Pancreas (tissue), 10 donors: Measurements from ENCODE around the gene CMIP. TPM values are rescaled to one million over a fixed set of nuclear protein-coding genes. Genes with fewer than 3 reads are reported as not detected.

Source experiments
- ATAC-seq, 4 donors: fragments of 200-7000 bp; cut with Tn5 transposase; one replicate each; pipeline versions ENCODE4 v1.8.0 to v1.9.1; 2020; ENCODE audit warnings: mild to moderate bottlenecking in 4 of 4, moderate library complexity in 4 of 4
- DNase-seq, 6 donors: peaks; one replicate each; pipeline ENCODE4 v3.0.0-alpha.2; 2020
- FAIRE-seq: peaks from 2 replicates; lab custom pipeline; 2012; peaks lifted over from hg19 to GRCh38; lab: Jason Lieb, UNC
- H3K27ac ChIP-seq, 4 donors: fragments of 200-600 bp; sonication (generic); 1 replicate in 3 of 4; 2 replicates in 1 of 4; pipeline versions ENCODE4 v1.5.0 to v1.8.0; 2020
- H3K27me3 ChIP-seq, 4 donors: fragments of 200-600 bp; one replicate each; pipeline ENCODE4 v1.8.0; 2021
- H3K36me3 ChIP-seq, 3 donors: fragments of 200-600 bp; sonication (generic) in 1 of 3; one replicate each; pipeline versions ENCODE4 v1.5.0 to v1.8.0; 2020 to 2021
- H3K4me1 ChIP-seq, 3 donors: fragments of 200-600 bp; one replicate each; pipeline ENCODE4 v1.8.0; 2021
- H3K4me3 ChIP-seq, 4 donors: fragments of 200-600 bp; sonication (generic) in 2 of 4; one replicate each; pipeline versions ENCODE4 v1.5.0 to v1.8.0; 2020 to 2021
- H3K9me3 ChIP-seq, 4 donors: fragments of 200-600 bp; one replicate each; pipeline ENCODE4 v1.8.0; 2021
- WGBS, 2 donors: extraction: QIAGEN DNeasy Blood & Tissue Kit; methylation state at CpG; one replicate each; pipeline ENCODE4 v1.1.7; 2013; 5-methylcytosine and 5-hydroxymethylcytosine counted together
- intact Hi-C, 3 donors: fragments of 100-400 bp; cut with DNase I; formaldehyde crosslinking; loops; one replicate each; pipeline versions ENCODE4 v1.11.1 to v1.14.2; 2022
- polyA plus RNA-seq, 2 donors: library from polyadenylated mRNA; stranded (reverse); fragments of 200-250 nt; gene quantifications; one replicate each; pipeline ENCODE4 v1.2.3, GENCODE V29; 2013
- total RNA-seq, 6 donors: library from RNA; stranded (reverse); fragmentation: NEBNext Ultra II Directional in 4 of 6; extraction: Animal tissue kit (Norgen Biotek cat#: 25700) in 4 of 6; gene quantifications; one replicate each; pipeline versions ENCODE4 v1.2.1 to v1.2.4, GENCODE V29; 2021 to 2023
- TF ChIP-seq, protein P1 (sequence below), 4 donors: fragments of 200-600 bp; sonication (generic) in 3 of 4; IDR thresholded peaks; one replicate each; pipeline versions ENCODE4 v1.5.0 to v1.8.0; 2021; ENCODE audit warnings: antibody characterized with exemption in 4 of 4
- donor health status: healthy with polysubstance abuse.
- donor health status: DM: no; HTN: no; CAD: no; lungs with moderate emphysema.
- donor health status: DM: no; HTN: no; CAD: no.
- donor health status: control.
- donor health status: control.
- donor health status: Bipolar disorder and iron deficiency.
- donor health status: DM: yes; HTN: yes; CAD: no.
- donor health status: DM: no; HTN: no; CAD: no.
- donor health status: DM: no; HTN: no; CAD: no.
- donor health status: DM: yes; HTN: yes; CAD: no.

Gene CMIP
- total and polyA plus RNA-seq, 8 donors: 9.7 to 37.0 (median 21.5) TPM

DNA sequence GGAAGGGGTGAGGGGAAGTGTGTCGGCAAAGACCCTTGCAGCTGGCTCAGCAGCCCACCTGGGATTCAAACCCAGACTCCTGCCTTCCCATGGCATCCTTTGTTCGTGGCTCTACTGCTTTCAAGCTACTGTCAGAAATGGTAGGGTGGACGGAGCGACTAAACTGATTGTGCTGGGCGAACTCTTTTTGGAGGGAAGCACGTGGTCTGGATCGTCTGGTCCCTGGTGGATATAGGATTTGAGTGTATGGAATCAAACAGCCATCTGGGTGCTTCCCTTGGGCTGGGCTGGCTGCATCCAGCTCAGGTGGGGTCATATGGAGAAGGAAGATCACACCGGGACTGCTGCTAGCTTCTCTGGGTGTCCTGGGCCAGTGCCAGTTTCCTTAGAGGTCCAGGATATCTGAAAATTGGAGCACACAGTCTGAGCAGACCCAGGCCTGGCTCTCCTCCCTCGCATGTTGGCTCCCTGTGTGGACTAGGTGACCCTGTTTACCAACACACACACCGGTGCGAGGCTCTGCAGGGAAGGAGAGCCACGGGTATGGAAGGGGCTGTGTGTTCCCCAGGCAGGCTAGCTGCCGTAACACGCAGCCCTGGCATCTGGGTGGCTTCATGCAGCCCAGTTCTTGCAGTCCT is 8.6 kb downstream of the CMIP start:
- no peak for ATAC-seq
- H3K4me3 ChIP-seq: no peak overlapping the region
- H3K4me1 ChIP-seq: peaks cover 16 to 51% (median 29%) of the 10 kb centered on the region in 3 donors
- no peaks in the 10 kb centered on the region for H3K9me3 ChIP-seq
- TF ChIP-seq, protein P1, sequence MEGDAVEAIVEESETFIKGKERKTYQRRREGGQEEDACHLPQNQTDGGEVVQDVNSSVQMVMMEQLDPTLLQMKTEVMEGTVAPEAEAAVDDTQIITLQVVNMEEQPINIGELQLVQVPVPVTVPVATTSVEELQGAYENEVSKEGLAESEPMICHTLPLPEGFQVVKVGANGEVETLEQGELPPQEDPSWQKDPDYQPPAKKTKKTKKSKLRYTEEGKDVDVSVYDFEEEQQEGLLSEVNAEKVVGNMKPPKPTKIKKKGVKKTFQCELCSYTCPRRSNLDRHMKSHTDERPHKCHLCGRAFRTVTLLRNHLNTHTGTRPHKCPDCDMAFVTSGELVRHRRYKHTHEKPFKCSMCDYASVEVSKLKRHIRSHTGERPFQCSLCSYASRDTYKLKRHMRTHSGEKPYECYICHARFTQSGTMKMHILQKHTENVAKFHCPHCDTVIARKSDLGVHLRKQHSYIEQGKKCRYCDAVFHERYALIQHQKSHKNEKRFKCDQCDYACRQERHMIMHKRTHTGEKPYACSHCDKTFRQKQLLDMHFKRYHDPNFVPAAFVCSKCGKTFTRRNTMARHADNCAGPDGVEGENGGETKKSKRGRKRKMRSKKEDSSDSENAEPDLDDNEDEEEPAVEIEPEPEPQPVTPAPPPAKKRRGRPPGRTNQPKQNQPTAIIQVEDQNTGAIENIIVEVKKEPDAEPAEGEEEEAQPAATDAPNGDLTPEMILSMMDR (IDR thresholded peaks at IDR 0.05): no peak
- no peaks in the 10 kb centered on the region for H3K27me3 ChIP-seq
- FAIRE-seq: no peak
- peaks cover 0 to 5% (median 0%) of the 10 kb centered on the region in 3 donors for H3K36me3 ChIP-seq
- 65 to 71% methylated on average over 14 of the region's 14 CpGs for WGBS, 2 donors
- no peak overlapping the region for H3K27ac ChIP-seq
- intact Hi-C loops: loop anchor here in 1 of 3 donors (10.0 kb wide), 1 partner anchor 82 kb away; no protein-coding TSS in a partner anchor
- no peak for DNase-seq

DNA sequence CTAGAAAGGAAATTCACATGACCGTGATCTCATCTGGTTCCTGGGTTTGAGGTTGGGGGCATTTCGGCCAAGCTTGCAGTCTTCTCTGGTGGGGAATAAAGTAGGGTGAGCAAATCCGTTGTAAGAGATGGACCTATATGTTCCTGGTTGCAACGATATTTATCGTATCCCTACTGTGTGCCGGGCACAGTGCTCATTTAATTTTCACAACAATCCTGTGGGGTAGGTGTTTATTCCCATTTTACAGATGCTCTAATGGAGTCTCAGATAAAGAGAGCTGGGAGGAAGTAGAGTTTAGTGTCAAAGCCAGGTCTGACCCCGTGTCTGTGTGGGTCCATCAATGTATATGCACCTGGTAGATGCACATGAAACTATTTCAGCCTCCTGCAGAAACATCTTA is 9.4 kb downstream of the CMIP start:
- Histone ChIP-seq H3K4me1 (peaks cover 8 to 43% (median 22%) of the 10 kb centered on the region in 3 donors), H3K36me3 (peaks cover 0 to 5% (median 0%) of the 10 kb centered on the region in 3 donors), H3K27me3 (no peaks in the 10 kb centered on the region), H3K27ac (no peak overlapping the region), H3K9me3 (no peaks in the 10 kb centered on the region), H3K4me3 (no peak overlapping the region)
- no peak for ATAC-seq
- TF ChIP-seq, protein P1 (IDR thresholded peaks at IDR 0.05): no peak
- WGBS, 2 donors: 89 to 90% methylated on average over 7 of the region's 7 CpGs
- no peak for DNase-seq
- FAIRE-seq: no peak
- intact Hi-C loops: loop anchor here in 1 of 3 donors (10.0 kb wide), 1 partner anchor 81 kb away; no protein-coding TSS in a partner anchor

DNA sequence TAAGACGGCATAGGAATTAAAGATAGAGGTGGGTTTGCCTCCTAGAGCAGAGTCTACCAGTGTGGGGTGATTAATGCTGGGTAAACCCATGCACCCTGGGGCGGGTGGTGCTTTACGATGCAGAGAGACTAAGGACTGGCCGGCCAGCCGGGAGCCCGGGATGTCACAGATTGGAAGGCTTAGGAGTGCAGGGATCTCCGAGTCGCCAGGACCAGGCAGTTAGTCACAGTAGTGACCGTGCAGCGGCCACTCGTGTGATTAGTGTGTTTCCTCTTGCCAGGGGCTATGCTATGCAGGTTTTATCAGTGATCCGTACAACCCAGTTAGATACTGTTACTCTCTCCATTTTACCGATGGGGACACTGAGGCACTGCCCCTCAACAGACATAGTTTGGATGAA is 10.4 kb downstream of the CMIP start:
- intact Hi-C loops: loop anchor here in 1 of 3 donors (10.0 kb wide), 1 partner anchor 80 kb away; no protein-coding TSS in a partner anchor
- TF ChIP-seq, protein P1 (IDR thresholded peaks at IDR 0.05): no peak
- ATAC-seq: no peak
- peaks cover 0 to 5% (median 0%) of the 10 kb centered on the region in 3 donors for H3K36me3 ChIP-seq
- H3K4me1 ChIP-seq: peaks cover 6 to 42% (median 22%) of the 10 kb centered on the region in 3 donors
- H3K27ac ChIP-seq: no peak overlapping the region
- H3K9me3 ChIP-seq: no peaks in the 10 kb centered on the region
- no peaks in the 10 kb centered on the region for H3K27me3 ChIP-seq
- no peak overlapping the region for H3K4me3 ChIP-seq
- WGBS, 2 donors: 95 to 96% methylated on average over 13 of the region's 13 CpGs
- FAIRE-seq: no peak
- DNase-seq: no peak

DNA sequence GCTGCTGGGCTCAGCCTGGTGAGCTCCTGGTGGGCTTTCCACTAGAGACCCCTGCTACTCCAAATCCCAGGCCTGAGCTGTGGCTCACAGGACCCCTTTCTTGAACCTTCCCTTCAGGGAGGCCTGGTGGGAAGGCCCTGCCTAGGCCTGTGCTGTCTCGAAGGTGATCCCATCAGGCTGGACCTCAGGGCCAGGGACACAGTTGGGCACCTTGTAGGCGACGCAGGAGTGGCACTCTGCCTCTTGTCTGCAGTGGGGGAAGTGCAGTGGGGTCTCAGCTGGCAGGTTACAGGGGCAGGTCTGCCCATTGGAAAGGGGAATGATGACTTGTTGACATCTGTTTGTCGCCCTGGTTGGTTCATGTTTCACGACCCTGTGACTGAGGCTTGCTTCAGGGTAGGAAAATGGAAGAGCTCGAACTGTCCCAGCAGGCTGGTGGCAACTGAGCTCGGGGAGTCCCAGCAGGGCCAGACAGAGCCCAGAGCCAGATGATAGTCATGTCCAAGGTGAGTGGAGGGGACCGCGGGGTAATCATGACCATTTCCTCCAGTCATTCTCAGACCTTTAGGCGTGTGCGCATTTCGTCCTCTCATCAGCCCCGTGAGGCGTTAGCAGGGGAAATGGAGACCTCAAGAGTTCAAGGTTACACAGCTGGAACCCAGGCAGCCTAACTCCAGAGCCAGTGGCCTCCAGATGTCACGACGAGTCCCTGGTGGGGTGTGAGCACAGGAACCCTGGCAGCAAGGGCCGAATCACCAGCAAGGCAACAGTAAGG is 11.3 kb downstream of the CMIP start:
- no peak for FAIRE-seq
- intact Hi-C loops: loop anchor here in 1 of 3 donors (10.0 kb wide), 1 partner anchor 79 kb away; no protein-coding TSS in a partner anchor
- H3K36me3 ChIP-seq: peaks cover 0 to 5% (median 0%) of the 10 kb centered on the region in 3 donors
- no peak for DNase-seq
- peaks cover 6 to 42% (median 22%) of the 10 kb centered on the region in 3 donors for H3K4me1 ChIP-seq
- TF ChIP-seq, protein P1 (IDR thresholded peaks at IDR 0.05): no peak
- ATAC-seq: no peak
- H3K4me3 ChIP-seq: no peak overlapping the region
- H3K27me3 ChIP-seq: no peaks in the 10 kb centered on the region
- H3K27ac ChIP-seq: no peak overlapping the region
- H3K9me3 ChIP-seq: no peaks in the 10 kb centered on the region
- 80 to 90% methylated on average over 17 of the region's 17 CpGs for WGBS, 2 donors
